WTC11 (cell line): ENCODE results near the gene C10orf120.

Experiments
- ESRRA ChIP-seq: sonication (generic); formaldehyde crosslinking; IDR thresholded peaks from 2 replicates; pipeline ENCODE4 v1.8.1; 2022; ENCODE audit warnings: mild to moderate bottlenecking, missing genetic modification reagents, borderline replicate concordance
- JUN ChIP-seq: sonication (generic); formaldehyde crosslinking; IDR thresholded peaks from 2 replicates; pipeline ENCODE4 v1.8.0; 2023; ENCODE audit warnings: mild to moderate bottlenecking, missing genetic modification reagents
- MAX ChIP-seq: sonication (generic); formaldehyde crosslinking; IDR thresholded peaks from 2 replicates; pipeline ENCODE4 v1.8.0; 2022; ENCODE audit warnings: mild to moderate bottlenecking, missing genetic modification reagents
- ZNF317 ChIP-seq: sonication (generic); formaldehyde crosslinking; IDR thresholded peaks from 2 replicates; pipeline ENCODE4 v1.8.1; 2023; ENCODE audit warnings: low read depth, mild to moderate bottlenecking, moderate library complexity, missing genetic modification reagents, borderline replicate concordance
- TF ChIP-seq, protein P1 (sequence below): fragments of 200-600 bp; IDR thresholded peaks from 2 replicates; pipeline ENCODE4 v1.8.0; 2022; ENCODE audit warnings: antibody characterized with exemption
- TF ChIP-seq, protein P2 (sequence below): sonication (generic); formaldehyde crosslinking; IDR thresholded peaks from 2 replicates; pipeline ENCODE4 v1.8.1; 2023; ENCODE audit warnings: mild to moderate bottlenecking, moderate library complexity, missing genetic modification reagents

DNA sequence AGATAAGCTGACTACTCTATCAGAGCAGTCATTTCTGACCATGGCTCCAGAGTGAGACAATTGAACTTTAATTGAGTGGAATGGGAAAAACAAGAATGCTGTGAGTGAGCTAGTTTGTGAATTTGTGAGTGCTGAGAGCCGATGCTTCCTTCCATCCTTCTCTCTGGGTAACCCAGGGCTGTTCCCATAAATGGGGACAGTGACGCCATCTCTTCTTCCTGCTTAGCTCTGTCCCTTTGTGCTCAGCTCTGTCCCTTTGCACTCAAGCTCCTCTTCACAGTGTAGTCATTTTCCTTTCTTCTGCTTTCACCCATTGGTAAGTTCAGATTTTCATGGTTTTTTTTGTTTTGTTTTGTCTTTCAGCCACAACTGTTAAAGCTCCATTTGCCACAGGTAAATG is 24.4 kb downstream of the C10orf120 start:
- TF ChIP-seq, protein P1, sequence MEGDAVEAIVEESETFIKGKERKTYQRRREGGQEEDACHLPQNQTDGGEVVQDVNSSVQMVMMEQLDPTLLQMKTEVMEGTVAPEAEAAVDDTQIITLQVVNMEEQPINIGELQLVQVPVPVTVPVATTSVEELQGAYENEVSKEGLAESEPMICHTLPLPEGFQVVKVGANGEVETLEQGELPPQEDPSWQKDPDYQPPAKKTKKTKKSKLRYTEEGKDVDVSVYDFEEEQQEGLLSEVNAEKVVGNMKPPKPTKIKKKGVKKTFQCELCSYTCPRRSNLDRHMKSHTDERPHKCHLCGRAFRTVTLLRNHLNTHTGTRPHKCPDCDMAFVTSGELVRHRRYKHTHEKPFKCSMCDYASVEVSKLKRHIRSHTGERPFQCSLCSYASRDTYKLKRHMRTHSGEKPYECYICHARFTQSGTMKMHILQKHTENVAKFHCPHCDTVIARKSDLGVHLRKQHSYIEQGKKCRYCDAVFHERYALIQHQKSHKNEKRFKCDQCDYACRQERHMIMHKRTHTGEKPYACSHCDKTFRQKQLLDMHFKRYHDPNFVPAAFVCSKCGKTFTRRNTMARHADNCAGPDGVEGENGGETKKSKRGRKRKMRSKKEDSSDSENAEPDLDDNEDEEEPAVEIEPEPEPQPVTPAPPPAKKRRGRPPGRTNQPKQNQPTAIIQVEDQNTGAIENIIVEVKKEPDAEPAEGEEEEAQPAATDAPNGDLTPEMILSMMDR: no peak
- TF ChIP-seq, protein P2, sequence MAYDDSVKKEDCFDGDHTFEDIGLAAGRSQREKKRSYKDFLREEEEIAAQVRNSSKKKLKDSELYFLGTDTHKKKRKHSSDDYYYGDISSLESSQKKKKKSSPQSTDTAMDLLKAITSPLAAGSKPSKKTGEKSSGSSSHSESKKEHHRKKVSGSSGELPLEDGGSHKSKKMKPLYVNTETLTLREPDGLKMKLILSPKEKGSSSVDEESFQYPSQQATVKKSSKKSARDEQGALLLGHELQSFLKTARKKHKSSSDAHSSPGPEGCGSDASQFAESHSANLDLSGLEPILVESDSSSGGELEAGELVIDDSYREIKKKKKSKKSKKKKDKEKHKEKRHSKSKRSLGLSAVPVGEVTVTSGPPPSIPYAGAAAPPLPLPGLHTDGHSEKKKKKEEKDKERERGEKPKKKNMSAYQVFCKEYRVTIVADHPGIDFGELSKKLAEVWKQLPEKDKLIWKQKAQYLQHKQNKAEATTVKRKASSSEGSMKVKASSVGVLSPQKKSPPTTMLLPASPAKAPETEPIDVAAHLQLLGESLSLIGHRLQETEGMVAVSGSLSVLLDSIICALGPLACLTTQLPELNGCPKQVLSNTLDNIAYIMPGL (CRISPR knock-in tag): no peak
- TF ChIP-seq MAX (no peak), JUN (CRISPR knock-in tag) (no peak), ZNF317 (no peak), ESRRA (CRISPR knock-in tag) (no peak)
